HG03342 (cell line): ENCODE data around the gene E4F1.

Experiments used
- ATAC-seq: cut with Tn5 transposase; IDR thresholded peaks from one replicate; pipeline ENCODE4 v1.9.1; 2021; ENCODE audit warnings: mild to moderate bottlenecking, moderate library complexity; ENCODE audit not compliant: unreplicated experiment

Gene E4F1

DNA sequence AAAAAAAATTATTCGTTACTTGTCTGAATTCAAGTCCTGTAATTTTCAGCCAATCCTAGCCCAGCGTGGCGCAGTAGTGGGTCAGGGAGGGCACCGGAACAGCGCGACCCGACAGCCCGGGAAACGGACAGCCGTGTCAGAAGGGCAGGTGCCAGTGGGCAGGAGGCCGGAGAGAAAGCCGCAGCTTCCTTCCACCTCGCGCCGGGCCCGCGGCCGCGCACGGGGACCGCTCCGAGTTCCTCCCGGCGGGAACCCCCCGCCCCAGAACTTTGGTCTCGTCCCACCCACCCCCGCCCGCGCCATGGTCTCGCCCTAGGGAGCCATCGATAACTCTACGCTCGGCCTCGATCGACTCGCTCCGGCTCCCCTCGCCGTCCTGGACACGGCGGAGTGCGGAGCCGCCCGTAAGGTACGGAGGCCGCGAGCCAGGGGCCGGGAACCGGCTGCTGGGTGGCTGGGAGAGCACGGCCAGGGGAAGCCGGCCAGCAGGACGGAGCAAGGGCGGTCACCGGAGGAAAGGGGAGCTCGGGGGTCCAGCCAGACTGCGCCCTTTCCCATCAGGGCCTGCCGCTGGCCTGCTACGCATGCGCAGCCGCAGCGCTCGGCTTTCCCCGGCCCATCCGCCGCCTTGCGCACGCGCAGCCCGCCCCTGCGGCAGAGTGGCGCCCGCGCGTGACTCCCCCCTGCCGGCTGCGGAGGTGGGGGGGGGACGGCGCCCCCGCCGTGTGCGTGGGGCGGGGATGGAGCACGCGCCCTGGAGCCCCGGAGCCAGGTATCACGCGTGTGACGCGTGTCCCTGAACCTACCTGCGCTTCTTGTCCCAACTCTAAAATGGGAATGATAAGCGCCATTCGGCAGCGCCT lies 18.1 kb upstream of the E4F1 start, which contains the start of gene MLST8:
Gene MLST8 (plus strand): TSS at position 351 of the 863 bp plus-strand sequence. CDS start 632 bp downstream, outside the sequence.
- peak; percentile 71 for ATAC-seq

DNA sequence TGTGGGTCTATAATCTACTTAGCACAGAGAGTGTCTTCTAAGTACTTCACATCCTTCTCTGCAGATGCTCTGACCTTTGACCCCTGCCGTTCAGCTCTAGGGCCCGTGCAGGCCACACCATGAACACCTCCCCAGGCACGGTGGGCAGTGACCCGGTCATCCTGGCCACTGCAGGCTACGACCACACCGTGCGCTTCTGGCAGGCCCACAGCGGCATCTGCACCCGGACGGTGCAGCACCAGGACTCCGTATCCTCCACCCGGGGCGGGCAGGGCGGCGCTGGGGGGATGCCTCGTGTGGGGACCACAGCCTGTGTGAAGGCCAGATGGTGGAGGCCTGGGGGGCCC lies 17.5 kb upstream of the E4F1 start:
- ATAC-seq, result no peak

DNA sequence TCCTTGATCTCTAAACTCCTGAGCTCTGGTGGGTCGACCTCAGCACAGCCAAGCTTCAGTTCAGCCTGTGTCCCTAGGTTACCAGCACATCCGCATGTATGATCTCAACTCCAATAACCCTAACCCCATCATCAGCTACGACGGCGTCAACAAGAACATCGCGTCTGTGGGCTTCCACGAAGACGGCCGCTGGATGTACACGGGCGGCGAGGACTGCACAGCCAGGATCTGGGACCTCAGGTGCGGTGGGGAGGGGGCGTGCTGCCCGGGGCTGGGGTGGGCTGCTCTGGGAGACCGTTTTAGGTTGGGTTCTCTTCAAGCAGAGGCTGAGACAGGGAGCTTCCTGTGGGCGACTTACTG lies 17.0 kb upstream of the E4F1 start:
- no peak for ATAC-seq

DNA sequence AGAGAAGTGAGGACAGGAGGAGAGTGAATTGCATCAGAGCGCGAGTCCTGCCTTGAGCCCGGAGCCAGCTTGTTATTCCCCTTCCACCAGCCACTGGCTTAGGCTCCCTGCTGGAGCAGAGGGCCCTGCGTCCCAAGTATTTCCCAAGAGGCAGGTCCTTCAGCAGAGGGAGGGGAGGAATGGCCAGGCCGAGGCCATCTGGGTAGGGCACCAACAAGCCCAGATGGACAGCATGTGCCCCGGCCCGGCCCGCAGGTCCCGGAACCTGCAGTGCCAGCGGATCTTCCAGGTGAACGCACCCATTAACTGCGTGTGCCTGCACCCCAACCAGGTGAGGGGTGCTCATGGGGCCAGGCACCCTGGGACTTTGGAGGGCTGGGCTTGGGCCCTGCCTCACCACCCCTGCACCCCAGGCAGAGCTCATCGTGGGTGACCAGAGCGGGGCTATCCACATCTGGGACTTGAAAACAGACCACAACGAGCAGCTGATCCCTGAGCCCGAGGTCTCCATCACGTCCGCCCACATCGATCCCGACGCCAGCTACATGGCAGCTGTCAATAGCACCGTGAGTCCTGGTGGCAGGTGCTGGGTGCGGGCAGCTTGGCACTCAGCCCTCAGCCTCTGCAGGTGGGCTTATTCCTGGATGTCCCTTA lies 16.5 kb upstream of the E4F1 start:
- ATAC-seq, result no peak

DNA sequence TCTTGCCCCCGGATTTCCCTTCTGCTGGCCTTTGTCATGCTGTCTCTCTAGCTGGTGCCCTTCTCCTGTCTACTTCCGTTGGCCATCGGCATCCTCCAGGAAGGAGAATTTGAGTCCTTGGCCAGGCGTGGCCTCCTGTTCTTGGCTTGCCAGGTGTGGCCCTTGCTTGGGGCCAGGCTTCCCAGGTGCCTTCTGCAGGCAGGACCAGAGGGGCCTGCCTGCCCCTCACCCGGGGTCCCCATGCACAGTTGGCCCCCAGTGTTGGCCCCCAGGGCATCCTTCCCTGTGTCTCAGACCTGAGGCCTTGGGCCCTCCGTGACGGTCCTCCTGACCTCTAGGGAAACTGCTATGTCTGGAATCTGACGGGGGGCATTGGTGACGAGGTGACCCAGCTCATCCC lies 15.5 kb upstream of the E4F1 start:
- ATAC-seq, result no peak

DNA sequence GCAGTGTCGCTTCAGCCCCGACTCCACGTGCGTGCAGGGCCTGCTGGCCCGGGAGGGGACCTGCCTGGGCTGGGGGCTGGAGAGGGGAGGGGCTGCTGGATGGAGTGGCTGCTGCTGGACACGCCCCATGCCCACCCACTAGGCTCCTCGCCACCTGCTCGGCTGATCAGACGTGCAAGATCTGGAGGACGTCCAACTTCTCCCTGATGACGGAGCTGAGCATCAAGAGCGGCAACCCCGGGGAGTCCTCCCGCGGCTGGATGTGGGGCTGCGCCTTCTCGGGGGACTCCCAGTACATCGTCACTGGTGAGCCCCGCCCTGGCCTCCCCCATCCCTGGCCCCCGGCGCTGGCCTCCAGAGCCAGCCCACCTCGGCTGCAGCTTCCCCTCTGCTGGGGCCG lies 15.1 kb upstream of the E4F1 start:
- ATAC-seq, result no peak

DNA sequence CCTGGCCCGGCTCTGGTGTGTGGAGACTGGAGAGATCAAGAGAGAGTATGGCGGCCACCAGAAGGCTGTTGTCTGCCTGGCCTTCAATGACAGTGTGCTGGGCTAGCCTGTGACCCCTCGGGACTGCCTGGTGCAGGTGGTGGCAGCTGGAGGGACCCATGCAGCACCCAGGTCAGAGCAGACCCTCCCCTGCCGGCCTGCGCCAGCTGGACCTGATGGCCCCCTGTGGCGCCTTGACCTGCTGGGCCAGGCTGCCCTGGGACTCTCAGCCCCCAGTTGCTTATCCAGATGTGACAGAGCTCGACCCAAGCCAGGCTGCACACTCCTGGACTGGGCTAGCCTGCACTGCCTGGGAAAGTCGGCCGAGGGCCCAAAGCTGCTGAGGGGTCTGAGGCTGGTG lies 14.6 kb upstream of the E4F1 start:
- no peak for ATAC-seq

DNA sequence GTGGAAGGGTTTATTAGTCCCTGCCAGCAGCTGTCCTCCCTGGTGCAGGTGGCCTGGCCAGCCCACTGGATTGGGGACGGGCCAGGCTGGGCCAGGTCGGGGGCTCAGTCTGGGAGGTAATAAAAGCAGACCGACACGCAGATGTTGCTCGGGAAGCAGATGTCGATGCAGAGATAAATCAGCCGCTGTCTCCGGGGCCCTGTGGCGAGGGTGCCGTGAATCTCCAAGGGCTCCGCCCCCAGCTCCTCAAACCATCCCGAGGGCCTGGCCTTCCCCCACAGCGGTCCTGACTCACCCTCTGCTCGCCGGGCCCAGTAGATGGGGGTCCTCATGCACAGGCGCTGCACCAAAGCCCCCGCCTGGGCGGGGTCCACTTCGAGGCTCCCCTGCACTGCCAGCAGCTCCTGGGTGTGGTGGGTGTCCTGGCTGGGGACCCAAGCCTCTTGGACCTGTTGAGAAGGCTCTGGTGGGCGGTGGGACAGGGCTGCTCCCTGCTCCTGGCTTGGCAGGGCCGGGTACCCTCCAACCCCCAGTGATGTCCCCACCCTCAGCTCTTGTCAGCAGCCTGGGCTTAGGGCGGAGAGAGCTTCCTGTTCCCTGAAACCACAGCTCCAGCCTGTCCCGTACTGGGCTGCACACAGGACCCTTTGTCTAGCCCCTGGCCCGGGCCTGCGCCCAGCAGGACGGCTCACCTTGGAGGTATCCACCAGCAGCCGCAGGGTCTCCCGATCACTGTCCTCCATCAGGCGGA lies 14.0 kb upstream of the E4F1 start:
- no peak for ATAC-seq

DNA sequence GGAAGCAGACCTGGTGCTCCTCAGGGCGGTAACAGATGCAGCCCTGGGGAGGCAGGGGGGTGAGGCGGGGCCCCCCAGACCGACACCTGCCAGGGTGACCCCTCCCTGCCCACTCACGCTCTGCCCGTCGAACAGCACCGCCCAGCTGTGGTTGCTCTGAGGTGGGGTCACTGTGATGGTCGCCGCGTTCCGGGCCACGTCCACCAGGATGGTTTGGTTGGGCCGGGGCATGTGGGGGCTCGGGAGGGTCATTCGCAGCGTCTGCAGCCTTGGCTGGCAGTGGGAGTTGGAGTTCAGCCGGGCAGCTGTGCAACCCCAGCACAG lies 13.4 kb upstream of the E4F1 start:
- no peak for ATAC-seq

DNA sequence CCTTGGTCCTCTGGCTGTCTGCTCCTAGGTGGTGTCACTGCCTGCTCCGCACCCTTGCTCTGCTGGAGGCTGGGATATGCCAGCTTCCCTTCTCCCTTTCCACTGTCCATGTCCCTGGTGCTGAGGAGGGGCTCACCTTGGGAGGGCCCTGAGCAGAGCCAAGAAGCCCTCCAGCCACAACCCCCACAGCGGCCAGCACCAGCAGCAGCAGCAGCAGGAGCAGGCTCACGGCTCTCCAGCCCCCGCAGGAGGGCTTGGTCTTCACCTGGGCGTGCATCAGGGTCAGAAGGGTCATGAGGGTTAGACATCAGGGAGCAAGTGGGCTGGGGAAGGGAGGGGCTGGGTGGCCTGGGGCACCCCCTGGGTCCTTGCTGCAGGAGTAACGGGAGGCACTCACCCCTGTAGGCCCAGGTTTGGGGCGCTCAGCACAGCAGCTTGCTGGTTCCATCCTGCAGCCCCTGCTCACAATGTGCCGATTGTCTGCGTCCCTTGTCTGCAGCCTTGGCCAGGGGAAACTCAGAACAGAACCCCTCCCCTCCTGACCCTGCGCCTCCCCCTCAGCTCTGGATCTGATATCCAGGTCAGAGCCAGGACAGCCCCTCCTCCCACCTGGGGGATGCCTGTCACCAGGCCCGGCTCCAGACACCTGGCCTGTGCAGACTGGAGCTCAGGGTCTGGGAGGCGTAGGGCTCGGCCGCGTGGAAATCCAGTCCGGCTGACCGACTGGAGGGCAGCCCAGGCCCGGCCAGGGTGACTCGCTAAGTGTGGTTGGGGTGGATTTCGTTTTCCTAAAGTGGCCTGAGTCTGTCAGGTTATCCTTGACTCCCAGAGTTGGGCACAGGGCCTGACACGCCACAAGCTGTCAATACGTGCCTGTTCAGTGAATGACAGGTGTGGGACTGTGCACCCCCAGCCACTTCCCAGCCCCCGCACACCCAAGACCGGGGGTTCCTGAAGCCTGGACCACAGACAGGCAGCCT lies 12.7 kb upstream of the E4F1 start, which contains the start of gene BRICD5:
Gene BRICD5 (minus strand): TSS at position 478 of the 980 bp plus-strand sequence. CDS start 30 bp downstream, at position 448.
- no peak for ATAC-seq

DNA sequence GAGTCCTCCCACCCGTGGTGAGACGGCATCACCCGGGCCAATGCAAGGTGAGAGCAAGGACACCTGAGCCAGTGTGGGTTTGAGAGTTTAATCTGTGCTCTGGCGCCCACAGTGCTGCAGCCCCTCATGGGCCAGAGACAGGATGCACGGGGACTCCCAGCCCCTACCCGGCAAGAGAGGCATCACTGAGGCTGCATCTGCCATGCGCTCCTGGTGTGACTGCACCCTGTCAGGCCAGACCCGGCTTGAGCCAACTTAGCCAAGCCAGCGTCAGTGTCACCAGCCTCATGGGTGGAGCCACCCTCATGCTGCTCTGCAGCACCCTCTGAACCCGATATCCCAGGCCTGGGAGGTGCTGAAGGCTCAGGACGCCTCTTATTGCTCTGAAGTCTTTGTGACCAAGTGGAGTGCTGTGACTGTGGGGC lies 11.5 kb upstream of the E4F1 start:
- ATAC-seq, result no peak

DNA sequence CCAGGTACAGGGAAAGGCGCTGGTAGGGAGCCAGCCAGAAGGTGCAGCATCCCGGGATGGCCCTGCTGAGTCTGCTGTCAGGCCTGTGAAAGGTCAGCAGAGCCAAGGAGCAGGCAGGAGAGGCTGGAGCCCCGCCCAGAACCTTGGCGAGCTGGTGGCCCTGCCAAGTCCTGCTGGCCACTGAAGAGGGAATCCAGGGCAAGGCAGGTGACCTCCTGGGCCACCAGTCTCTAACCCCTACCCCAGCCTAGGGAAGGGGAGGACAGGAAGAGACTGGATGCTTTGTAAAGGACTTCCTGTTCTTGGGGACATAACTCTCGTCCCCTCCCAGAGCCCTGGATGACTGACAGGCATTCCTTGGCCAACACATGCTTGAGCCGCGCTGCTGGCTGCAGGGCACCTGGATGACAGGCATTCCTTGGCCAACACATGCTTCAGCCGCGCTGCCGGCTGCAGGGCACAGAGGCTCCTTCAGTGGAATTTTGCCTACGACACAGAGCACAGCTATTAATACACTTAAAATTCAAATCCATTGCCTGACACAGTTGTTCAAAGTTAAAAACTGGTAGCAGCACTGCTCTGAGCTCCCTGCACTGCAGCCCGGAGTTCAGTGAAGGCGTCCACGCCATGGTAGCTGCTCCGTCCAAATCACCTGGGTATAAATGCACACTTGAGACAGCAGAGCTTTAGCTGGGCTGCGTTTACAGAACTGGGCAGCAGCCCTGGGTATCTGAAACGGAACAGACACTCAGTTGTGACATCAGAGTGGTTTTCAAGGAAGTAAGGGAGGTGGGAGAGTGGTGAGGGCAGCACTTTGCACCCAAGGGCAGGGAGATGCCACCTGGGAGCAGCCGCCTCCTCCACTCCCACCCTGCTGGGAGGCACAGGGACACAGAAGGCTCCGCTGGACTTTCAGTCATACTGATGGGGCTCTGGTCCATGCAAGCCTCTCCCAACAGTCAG lies 10.7 kb upstream of the E4F1 start:
- no peak for ATAC-seq

DNA sequence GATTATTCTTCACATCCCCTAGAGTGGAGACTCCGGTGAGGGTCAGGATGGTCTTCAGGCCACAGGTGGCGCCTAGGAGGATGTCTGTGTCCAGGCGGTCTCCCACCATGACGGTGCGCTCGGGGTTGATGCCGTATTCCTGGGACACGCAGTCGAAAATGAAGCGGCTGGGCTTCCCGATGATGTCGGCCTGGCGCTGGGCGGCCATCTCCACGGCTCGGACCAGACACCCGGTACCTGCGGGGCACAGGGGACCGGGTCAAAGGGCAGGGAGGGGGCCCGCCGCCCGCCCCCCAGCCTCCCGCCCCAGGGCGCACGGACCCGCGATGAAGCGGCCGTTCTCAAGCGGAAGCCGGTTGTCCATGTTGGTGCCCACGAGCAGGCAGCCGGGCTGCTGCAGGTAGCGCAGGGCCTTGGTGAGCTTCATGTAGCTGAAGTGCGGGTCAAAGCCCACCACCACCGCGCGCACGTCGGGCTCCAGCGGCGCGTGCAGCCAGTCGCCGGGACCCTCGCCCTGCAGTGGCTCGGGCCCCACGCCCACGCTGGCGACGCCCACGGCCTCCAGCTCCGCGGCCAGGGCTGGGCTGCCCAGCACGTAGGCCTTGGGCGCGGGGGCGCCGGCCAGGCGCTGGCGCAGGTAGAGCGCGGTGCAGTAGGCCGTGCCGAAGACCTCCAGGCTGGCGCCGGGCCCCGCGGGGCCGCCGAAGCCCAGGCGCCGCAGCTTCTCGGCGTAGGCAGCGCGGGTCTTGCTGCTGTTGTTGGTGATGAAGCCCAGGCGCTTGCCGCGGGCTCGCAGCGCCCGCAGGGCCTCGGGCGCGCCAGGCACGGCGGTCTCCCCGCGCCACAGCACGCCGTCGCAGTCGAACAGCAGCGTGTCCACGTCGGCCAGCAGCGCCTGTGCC lies 9.3 kb upstream of the E4F1 start:
- peak; percentile 3 for ATAC-seq

DNA sequence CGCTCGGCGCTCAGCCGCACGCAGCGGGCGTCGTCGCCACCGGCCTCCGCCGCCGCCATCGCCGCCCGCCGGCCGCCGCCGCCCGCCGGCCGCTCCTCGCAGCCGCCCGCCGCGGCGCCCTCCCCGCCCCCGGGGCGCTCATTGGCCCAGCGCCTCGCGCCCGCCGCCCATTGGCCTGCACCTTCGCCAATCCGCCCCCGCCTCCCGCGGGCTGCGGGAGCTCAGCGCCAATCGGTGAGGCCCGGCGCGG lies 8.7 kb upstream of the E4F1 start, which contains the start of gene PGP:
Gene PGP (minus strand): TSS at position 122 of the 250 bp plus-strand sequence. CDS start 63 bp downstream, at position 59.
- ATAC-seq, result peak; percentile 84

DNA sequence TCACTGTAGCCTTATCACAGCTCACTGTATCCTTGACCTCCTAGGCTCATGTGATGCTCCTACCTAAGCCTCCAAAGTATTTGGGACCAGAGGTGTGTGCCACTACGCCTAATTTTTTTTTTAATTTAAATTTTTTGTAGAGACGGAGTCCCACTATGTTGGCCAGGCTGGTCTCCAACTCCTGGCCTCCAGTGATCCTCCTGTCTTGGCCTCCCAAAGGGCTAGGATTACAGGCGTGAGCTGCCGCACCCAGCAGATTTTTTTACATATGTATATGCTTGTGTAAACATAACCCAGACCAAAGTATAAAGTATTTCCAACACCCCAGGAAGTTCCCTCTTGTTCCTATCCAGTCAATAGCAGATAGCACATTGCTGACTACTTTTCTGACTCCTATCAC lies 7.1 kb upstream of the E4F1 start:
- ATAC-seq, result no peak

DNA sequence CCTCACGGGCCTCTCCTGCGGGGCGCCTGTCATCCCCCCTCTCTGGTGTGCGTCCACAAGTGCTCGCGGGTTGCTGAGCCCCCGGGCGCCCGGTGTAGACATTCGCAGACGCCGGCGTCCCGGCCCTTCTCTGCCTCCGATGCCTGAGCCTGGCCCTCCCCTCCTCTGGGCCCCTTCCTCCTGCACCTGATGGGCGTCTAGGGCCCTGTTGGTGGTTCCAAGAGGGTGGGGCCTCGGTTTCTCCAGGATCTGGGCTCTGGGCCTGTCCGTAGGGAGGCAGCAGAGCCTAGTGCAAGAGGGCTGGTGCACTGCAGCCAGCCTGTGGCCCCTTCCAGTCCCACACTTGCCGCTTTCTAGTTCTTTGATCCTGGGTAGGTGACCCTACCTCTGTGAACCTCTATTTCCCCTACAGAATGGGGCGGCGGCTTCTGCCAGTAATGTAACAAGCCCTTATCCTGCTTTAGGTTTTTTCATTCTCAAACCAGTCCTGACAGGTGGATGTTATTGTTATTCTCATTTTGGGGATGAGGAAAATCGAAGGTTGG lies 623 bp downstream of the E4F1 start:
- ATAC-seq, result peak; percentile 25

DNA sequence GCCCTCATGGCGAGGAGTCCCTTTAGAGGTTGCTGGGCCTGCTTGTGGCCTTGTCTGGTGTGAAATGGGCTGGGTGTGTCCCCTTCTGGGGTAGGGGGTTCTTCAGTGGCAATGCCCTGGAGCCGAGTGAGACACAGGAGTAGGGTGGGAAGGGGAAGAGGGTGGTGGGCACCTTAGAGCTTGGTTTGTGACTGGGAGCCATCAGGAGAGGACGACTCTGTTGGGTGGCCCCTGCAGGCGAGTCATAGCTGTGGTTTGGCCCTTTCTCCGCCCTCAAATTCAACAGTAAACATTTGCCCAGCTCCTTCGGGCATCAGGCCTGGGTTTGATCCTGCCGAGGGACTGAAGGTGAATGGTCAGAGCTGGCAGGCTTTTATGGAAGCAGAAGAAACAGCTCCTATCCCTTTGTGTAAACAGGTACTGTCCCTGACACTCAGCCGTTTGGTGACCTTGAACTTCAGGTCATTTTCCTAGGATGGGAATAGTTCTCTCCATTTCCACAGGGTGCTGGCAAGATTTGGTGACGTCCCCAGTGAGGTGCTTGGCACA lies 2.9 kb downstream of the E4F1 start:
- no peak for ATAC-seq

DNA sequence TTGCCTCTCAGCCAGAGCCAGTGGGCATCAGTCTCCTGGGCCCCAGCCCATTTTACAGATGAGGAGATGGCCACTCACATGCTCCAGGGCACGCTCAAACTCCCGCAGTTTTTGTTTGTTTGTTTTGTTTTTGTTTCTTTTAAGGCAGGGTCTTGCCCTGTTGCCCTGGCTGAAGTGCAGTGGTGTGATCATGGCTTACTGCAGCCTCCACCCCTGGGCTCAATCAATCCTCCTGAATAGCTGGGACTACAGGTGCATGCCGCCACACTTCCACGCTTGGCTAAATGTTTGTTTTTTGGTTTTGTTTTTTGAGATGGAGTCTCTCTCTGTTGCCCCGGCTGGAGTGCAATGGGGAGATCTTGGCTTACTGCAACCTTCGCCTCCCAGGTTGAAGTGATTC lies 3.5 kb downstream of the E4F1 start:
- ATAC-seq, result no peak
